ENCODE data around the gene CER1.

The CER1 gene, protein sequence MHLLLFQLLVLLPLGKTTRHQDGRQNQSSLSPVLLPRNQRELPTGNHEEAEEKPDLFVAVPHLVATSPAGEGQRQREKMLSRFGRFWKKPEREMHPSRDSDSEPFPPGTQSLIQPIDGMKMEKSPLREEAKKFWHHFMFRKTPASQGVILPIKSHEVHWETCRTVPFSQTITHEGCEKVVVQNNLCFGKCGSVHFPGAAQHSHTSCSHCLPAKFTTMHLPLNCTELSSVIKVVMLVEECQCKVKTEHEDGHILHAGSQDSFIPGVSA

DNA sequence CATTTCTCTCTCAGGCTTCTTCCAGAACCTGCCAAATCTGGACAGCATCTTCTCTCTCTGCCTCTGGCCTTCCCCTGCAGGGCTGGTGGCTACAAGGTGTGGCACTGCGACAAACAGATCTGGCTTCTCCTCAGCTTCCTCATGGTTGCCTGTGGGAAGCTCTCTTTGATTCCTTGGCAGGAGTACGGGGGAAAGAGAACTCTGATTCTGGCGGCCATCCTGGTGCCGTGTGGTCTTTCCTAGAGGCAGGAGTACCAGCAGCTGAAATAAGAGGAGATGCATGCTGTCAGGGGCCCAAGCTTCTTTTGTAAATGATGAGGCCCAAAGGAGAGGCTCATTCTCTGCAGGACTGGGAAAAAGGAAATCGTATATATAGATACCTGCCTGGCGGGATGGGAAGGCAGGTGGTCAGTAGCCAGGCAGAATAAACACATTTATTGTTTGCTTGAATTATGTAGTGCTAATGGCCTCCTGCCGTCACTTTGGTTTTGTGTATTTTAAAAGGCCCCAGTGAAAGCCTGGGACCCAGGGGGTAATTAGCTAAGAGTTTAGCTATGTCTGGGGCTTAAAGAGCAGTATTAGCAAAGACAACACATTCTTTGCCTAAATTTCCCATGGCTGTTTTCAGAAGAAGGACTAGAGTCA is at the start of gene CER1:
Gene CER1 (minus strand): TSS at position 343 of the 645 bp plus-strand sequence. CDS start 61 bp downstream, at position 282.
- TF ChIP-seq JUND (IDR thresholded peaks at IDR 0.05; ENCODE audit: low read depth), result no peak
- in situ Hi-C loops (cut with HindIII; ENCODE audit: low pct_unique_long_range_greater_than_20kb, low sequenced_read_pairs), result no loop called here
- no peak for DNase-seq (ENCODE audit: low read depth in 1 of 2, low spot score in 1 of 2)

DNA sequence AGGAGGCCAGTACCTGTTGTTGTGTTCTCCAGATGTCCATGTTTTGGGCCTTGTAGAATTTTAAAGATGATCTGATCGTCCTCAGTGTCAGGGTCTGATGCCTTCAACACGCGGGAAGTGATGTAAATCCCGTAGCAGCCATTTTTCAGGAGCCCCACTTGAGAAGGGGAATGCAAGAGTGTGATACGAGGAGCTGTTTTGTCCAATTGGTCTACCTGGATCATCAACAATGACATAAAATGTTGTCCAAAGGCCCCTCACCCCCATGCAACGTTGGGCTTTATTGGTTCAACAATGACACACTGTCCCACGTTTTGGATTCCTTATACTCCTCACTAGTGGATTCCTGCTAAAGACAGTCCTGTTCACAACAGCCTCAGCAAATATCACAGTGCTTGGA is 48.1 kb upstream of the CER1 start:
- no peak for DNase-seq (ENCODE audit: low read depth in 1 of 2, low spot score in 1 of 2)
- in situ Hi-C loops (cut with HindIII; ENCODE audit: low pct_unique_long_range_greater_than_20kb, low sequenced_read_pairs), result no loop called here
- no peak for TF ChIP-seq JUND (IDR thresholded peaks at IDR 0.05; ENCODE audit: low read depth)

DNA sequence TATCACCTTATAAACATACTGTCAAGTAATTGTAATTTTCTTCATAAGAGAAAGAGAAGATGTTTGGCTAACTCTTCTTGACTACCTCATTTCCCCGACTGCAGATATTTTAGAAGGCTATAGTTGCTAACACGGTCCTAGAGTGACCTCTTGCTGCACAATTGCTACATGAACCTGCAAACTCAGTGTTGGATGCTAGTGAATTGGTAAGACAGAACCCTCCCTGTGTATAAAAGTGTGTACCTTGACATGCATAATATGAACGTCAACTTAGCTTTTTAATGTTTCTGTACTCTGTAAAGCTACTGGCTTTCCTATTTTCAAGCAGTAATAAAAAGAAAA is 46.7 kb upstream of the CER1 start:
- in situ Hi-C loops (cut with HindIII; ENCODE audit: low pct_unique_long_range_greater_than_20kb, low sequenced_read_pairs), result no loop called here
- peak; percentile 5 to 80 for DNase-seq (ENCODE audit: low read depth in 1 of 2, low spot score in 1 of 2)
- no peak for TF ChIP-seq JUND (IDR thresholded peaks at IDR 0.05; ENCODE audit: low read depth)

DNA sequence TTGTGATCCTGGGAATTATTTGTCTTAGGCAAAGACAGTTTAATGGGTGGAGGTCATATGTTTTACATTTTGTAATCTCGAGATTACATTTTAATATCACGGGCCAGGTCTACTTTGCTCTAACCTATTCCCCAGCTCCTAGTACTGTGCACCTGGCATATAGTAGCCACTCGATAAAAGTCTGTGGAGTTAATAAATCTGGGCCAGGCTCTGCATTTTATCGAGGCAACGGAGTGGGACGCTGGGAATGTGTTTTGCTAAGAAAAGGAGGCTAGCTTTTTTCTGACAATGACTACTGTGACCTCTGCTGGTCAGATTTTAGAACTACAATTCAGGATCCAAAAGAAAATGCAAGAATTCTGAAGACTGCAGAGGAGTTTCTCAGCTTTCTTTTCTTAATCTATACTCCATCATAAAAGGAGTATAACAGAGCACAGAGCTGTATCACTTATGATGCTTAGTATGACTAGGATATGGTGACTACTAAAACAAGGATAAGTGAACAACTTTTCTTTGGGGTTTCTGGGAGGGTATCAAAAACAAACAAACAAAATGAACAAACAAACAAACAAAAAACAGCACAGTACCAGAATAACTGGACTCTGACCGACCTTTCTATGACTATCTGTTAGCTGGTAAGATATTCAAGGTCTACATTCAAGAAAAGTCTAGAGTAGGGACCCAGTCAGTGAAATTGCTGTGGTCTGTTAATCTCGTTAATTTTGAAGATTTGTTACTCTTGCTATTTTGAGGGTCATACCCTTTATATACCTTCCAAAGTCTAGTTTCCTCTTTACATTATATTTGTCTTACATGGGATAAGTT is 46.1 kb upstream of the CER1 start:
- TF ChIP-seq JUND (IDR thresholded peaks at IDR 0.05; ENCODE audit: low read depth), result no peak
- DNase-seq (ENCODE audit: low read depth in 1 of 2, low spot score in 1 of 2), result peak in 1 of 2 experiments; percentile 70
- in situ Hi-C loops (cut with HindIII; ENCODE audit: low pct_unique_long_range_greater_than_20kb, low sequenced_read_pairs), result no loop called here

DNA sequence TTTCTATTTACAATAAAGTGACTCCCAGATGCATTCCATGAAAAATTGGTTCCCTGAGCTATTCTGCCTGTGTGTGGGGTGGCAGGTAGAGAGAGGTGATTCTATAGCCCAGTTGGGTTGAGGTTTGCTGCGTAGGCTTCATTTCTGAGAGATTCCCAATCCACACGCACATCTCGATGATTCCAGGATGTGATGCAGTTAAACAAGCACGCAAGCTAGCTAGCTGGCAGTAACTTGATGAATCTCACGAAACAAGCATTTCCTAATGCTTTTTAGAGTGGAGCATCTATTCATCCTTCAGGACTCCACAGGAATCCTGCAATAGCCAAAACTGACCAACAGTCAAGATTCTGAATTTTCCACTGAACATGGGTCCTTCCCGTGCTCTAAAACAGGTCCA is 43.8 kb upstream of the CER1 start:
- DNase-seq (ENCODE audit: low read depth in 1 of 2, low spot score in 1 of 2), result no peak
- no peak for TF ChIP-seq JUND (IDR thresholded peaks at IDR 0.05; ENCODE audit: low read depth)
- in situ Hi-C loops (cut with HindIII; ENCODE audit: low pct_unique_long_range_greater_than_20kb, low sequenced_read_pairs), result no loop called here

DNA sequence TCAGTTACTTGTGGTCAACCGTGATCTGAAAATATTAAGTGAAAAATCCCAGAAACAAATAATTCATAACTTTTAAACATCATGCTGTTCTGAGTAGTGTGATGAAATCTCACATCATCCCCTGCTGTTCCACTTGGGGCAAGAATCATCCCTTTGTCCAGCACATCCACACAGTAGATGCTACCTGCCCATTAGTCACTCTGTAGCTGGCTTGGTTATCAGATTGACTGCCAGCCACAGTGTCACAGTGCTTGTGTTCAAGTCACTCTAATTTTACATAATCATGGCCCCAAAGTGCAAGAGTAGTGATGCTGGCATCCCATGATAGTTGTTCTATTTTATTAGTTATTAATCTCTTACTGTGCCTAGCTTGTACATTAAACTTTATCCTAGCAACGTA is 39.1 kb upstream of the CER1 start:
- no peak for TF ChIP-seq JUND (IDR thresholded peaks at IDR 0.05; ENCODE audit: low read depth)
- DNase-seq (ENCODE audit: low read depth in 1 of 2, low spot score in 1 of 2), result no peak
- in situ Hi-C loops (cut with HindIII; ENCODE audit: low pct_unique_long_range_greater_than_20kb, low sequenced_read_pairs), result no loop called here

DNA sequence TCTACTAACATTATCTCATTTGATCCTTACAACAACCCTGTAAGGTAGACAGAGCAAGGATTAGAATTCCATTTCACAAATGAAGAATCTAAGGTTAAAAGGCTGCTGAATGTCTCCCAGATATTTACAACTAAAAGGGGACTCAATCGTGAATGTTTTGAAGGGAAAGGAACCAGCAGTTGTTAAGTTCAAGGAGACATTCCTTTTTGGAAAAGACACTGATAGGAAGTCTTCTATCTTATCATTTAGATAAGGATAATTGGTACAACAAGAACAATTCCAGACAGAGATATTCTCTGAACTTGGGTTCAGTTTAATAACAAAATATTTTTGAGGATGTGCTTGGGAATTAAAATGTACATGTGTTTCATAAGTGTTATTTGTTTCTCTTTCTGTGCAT is 37.5 kb upstream of the CER1 start:
- in situ Hi-C loops (cut with HindIII; ENCODE audit: low pct_unique_long_range_greater_than_20kb, low sequenced_read_pairs), result no loop called here
- DNase-seq (ENCODE audit: low read depth in 1 of 2, low spot score in 1 of 2), result no peak
- no peak for TF ChIP-seq JUND (IDR thresholded peaks at IDR 0.05; ENCODE audit: low read depth)

DNA sequence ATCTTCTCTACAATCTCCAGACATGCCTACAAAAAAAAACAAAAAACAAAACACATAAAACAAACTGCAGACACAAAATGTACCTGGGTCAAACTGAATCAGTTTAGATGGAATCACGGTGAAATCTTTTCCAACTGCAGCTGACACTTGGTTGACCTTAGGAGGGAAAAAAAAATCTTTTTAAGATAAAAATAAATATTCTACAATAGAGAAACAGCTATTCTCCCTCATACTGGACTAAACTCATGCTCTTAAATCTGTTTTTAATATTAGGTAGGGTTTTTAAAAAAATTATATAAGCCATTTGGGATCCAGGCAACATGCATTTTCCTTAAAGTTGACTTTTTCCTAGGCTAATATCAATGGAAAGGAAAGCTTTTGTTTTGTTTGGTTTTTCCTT is 33.8 kb upstream of the CER1 start:
- no peak for DNase-seq (ENCODE audit: low read depth in 1 of 2, low spot score in 1 of 2)
- in situ Hi-C loops (cut with HindIII; ENCODE audit: low pct_unique_long_range_greater_than_20kb, low sequenced_read_pairs), result no loop called here
- no peak for TF ChIP-seq JUND (IDR thresholded peaks at IDR 0.05; ENCODE audit: low read depth)

DNA sequence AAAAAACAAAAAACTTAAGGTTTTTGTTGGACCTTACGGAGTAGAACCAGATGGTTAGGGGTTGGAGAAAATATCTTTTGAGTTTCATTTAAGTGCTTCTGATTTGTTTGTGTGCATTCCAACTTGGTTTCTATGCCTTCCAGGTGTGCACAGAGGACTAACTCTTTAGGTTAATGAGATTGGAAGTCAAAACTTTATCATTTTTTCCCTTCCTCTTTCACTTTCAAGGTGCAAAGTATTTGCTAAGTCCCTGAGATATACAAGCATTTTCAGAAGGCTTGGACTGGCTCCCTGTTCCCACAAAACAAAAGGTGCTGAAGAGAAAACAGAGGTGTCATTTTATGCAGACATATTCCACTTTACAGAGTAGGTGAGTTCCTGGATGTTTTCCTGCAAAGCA is 30.3 kb upstream of the CER1 start:
- DNase-seq (ENCODE audit: low read depth in 1 of 2, low spot score in 1 of 2), result no peak
- in situ Hi-C loops (cut with HindIII; ENCODE audit: low pct_unique_long_range_greater_than_20kb, low sequenced_read_pairs), result no loop called here
- TF ChIP-seq JUND (IDR thresholded peaks at IDR 0.05; ENCODE audit: low read depth), result no peak

DNA sequence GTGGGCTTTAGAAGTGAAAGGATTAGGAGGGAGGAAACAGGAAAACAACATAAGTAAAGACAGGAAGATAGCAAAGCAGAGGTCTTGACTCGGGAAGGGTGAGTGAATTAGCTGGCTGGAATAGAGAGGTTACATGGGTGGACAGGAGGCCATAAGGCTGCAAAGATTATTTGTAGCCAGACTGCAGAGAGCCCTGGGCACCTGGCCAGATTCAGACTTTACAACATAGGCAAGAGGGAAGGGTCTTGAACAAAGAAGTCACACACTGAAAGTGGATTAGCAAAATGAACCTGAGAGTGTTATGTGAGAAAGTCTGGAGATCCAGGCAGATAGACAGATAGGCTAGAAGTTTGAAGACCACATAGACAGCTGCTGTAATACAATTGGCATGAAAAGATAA is 29.7 kb upstream of the CER1 start:
- DNase-seq (ENCODE audit: low read depth in 1 of 2, low spot score in 1 of 2), result no peak
- in situ Hi-C loops (cut with HindIII; ENCODE audit: low pct_unique_long_range_greater_than_20kb, low sequenced_read_pairs), result no loop called here
- no peak for TF ChIP-seq JUND (IDR thresholded peaks at IDR 0.05; ENCODE audit: low read depth)

DNA sequence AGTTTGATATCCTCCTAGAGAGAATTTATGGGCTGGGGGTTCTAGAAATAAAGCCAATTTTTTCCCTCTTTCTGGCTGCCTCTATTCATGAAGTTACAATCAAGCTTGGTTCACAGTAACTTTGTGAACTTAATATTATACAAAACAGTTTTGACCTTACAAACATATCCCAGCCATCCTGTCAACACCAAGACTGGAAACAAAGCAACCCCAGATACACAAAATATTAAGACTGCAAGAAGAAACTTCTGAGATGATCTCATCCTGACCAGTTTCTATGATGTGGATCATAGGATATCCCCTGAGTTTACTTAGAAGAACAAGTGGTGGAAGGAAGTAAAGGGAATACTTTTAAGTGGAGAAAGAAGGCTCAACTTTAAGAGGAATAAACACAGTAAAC is 28.3 kb upstream of the CER1 start:
- TF ChIP-seq JUND (IDR thresholded peaks at IDR 0.05; ENCODE audit: low read depth), result no peak
- in situ Hi-C loops (cut with HindIII; ENCODE audit: low pct_unique_long_range_greater_than_20kb, low sequenced_read_pairs), result no loop called here
- DNase-seq (ENCODE audit: low read depth in 1 of 2, low spot score in 1 of 2), result no peak

DNA sequence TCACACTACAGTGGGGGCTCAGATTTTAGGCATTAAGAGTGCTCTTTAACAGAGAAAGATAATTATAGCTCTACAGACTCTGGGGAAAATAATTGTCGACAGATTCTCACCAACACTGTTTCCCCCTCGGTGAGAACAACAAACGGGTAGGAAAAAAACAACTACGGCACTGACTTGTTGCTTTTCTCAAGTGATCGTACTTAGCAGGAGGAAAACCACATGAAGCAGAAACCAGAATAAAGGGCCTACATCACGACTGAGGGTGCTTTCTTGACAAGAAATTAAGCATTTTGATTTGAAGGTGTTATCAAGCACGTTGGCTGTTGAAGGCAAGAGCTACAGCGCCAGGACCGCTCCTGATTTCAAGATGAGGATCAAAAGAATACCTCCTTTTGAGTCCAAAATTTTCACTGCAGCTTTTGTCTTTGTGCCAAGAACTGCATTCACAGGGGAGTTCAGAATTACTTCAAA is 27.2 kb upstream of the CER1 start:
- no peak for TF ChIP-seq JUND (IDR thresholded peaks at IDR 0.05; ENCODE audit: low read depth)
- no peak for DNase-seq (ENCODE audit: low read depth in 1 of 2, low spot score in 1 of 2)
- in situ Hi-C loops (cut with HindIII; ENCODE audit: low pct_unique_long_range_greater_than_20kb, low sequenced_read_pairs), result no loop called here

DNA sequence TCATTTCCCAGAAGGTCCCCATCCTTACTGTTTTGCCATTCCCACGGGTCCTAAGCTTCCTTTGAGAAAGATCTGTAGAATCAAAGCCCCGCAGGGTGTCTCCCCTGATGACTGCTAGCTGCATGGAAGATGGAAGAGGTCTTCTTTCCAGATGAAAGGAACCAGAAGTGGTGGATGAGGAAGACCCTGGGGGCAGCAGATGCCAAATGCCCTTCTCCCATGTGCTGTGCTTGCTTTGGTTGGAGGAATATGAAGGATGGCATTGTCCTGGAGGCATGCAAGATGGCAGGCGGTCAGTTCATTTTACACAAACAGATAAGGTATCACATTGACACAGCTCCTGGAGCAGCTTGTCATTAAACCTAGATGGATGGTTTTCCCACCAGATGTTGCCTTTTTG is 25.8 kb upstream of the CER1 start:
- no peak for TF ChIP-seq JUND (IDR thresholded peaks at IDR 0.05; ENCODE audit: low read depth)
- in situ Hi-C loops (cut with HindIII; ENCODE audit: low pct_unique_long_range_greater_than_20kb, low sequenced_read_pairs), result no loop called here
- no peak for DNase-seq (ENCODE audit: low read depth in 1 of 2, low spot score in 1 of 2)

Data from T47D (cell line).